ENCODE measurements around the gene UBQLN3. TPM values are rescaled to one million over a fixed set of nuclear protein-coding genes. Genes with fewer than 3 reads are reported as not detected.

The UBQLN3 gene
- polyA plus RNA-seq, 1 donor from 2014 or later, result not detected

- H3K4me3 ChIP-seq (ENCODE audit: low read length), result no peak overlapping the region
Observed at GRCh38 chr11:5536482-5536881, 26.7 kb upstream of the UBQLN3 start.

DNA sequence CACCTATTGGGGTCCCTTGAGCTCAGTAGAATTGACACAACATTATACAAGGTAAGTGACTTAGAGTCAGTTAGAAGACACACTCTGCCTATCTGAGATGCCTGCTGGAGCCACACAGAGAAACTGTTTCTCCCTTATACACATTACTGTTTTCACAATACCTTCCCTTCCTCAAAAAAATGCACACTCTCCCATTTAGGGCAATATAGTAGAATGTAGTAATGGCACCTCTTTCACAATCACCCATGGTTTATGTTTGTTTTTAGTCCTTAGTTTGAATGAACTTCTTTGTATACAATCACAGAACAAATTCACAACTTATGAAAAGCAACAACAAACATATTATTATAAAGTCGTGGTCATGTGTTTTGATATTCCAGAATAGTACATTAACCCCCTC is 24.3 kb upstream of the UBQLN3 start:
- H3K79me2 ChIP-seq (replicated peaks; ENCODE audit: insufficient read depth, low read length), result no peaks in the 10 kb centered on the region
- H3K27ac ChIP-seq (ENCODE audit: low read length), result no peak overlapping the region

More at GRCh38 chr11:5536482-5536881, 26.7 kb upstream of the UBQLN3 start:
- Histone ChIP-seq H3K27me3 (ENCODE audit: insufficient read depth, low read depth, low read length) (no peaks in the 10 kb centered on the region), H2AFZ (ENCODE audit: low read depth, low read length) (no peak overlapping the region), H3K9me2 (ENCODE audit: insufficient read depth, low read length) (no peaks in the 10 kb centered on the region), H3K27ac (ENCODE audit: low read length) (no peak overlapping the region), H3K4me2 (ENCODE audit: low read length) (no peak overlapping the region), H3K36me3 (ENCODE audit: insufficient read depth, low read length) (no peaks in the 10 kb centered on the region), H3F3A (ENCODE audit: insufficient read depth, low read length, poor library complexity, severe bottlenecking) (no peaks in the 10 kb centered on the region), H3K9ac (ENCODE audit: low read length) (no peak overlapping the region), H3K79me2 (replicated peaks; ENCODE audit: insufficient read depth, low read length) (no peaks in the 10 kb centered on the region), H3K9me3 (ENCODE audit: low read length) (no peaks in the 10 kb centered on the region), H4K20me1 (ENCODE audit: insufficient read depth) (no peaks in the 10 kb centered on the region)
- no peak for TF ChIP-seq MXI1 (conservative IDR thresholded peaks at IDR 0.05; ENCODE audit: poor library complexity, severe bottlenecking)
- TF ChIP-seq, protein P1, sequence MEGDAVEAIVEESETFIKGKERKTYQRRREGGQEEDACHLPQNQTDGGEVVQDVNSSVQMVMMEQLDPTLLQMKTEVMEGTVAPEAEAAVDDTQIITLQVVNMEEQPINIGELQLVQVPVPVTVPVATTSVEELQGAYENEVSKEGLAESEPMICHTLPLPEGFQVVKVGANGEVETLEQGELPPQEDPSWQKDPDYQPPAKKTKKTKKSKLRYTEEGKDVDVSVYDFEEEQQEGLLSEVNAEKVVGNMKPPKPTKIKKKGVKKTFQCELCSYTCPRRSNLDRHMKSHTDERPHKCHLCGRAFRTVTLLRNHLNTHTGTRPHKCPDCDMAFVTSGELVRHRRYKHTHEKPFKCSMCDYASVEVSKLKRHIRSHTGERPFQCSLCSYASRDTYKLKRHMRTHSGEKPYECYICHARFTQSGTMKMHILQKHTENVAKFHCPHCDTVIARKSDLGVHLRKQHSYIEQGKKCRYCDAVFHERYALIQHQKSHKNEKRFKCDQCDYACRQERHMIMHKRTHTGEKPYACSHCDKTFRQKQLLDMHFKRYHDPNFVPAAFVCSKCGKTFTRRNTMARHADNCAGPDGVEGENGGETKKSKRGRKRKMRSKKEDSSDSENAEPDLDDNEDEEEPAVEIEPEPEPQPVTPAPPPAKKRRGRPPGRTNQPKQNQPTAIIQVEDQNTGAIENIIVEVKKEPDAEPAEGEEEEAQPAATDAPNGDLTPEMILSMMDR (IDR thresholded peaks at IDR 0.05; ENCODE audit: poor library complexity, severe bottlenecking), result no peak
- TF ChIP-seq RAD21 (conservative IDR thresholded peaks at IDR 0.05), result no peak
- TF ChIP-seq TAF1 (IDR thresholded peaks at IDR 0.05; ENCODE audit: low read depth), result no peak
- TF ChIP-seq EZH2 (IDR thresholded peaks at IDR 0.05; ENCODE audit: borderline replicate concordance, insufficient read depth, low read length, poor library complexity, severe bottlenecking), result no peak
- no peak for TF ChIP-seq EP300 (conservative IDR thresholded peaks at IDR 0.05; ENCODE audit: poor library complexity, severe bottlenecking)
- no peak for TF ChIP-seq POLR2AphosphoS5 (IDR thresholded peaks at IDR 0.05)
- TF ChIP-seq SMC3 (conservative IDR thresholded peaks at IDR 0.05; ENCODE audit: poor library complexity), result no peak
- no peak for TF ChIP-seq REST (IDR thresholded peaks at IDR 0.05; ENCODE audit: borderline replicate concordance)

More for the DNA sequence above, 24.3 kb upstream of the UBQLN3 start:
- H2AFZ ChIP-seq (ENCODE audit: low read depth, low read length), result no peak overlapping the region
- no peaks in the 10 kb centered on the region for H3K9me2 ChIP-seq (ENCODE audit: insufficient read depth, low read length)
- H3K27me3 ChIP-seq (ENCODE audit: insufficient read depth, low read depth, low read length), result no peaks in the 10 kb centered on the region
- no peaks in the 10 kb centered on the region for H4K20me1 ChIP-seq (ENCODE audit: insufficient read depth)
- no peak overlapping the region for H3K4me2 ChIP-seq (ENCODE audit: low read length)
- H3K4me3 ChIP-seq (ENCODE audit: low read length), result no peak overlapping the region
- no peaks in the 10 kb centered on the region for H3K36me3 ChIP-seq (ENCODE audit: insufficient read depth, low read length)
- no peaks in the 10 kb centered on the region for H3K9me3 ChIP-seq (ENCODE audit: low read length)
- TF ChIP-seq MXI1 (conservative IDR thresholded peaks at IDR 0.05; ENCODE audit: poor library complexity, severe bottlenecking), result no peak
- no peak for TF ChIP-seq TAF1 (IDR thresholded peaks at IDR 0.05; ENCODE audit: low read depth)
- TF ChIP-seq RAD21 (conservative IDR thresholded peaks at IDR 0.05), result no peak
- no peak for TF ChIP-seq REST (IDR thresholded peaks at IDR 0.05; ENCODE audit: borderline replicate concordance)
- TF ChIP-seq EZH2 (IDR thresholded peaks at IDR 0.05; ENCODE audit: borderline replicate concordance, insufficient read depth, low read length, poor library complexity, severe bottlenecking), result no peak
- no peak for TF ChIP-seq POLR2AphosphoS5 (IDR thresholded peaks at IDR 0.05)
- H3F3A ChIP-seq (ENCODE audit: insufficient read depth, low read length, poor library complexity, severe bottlenecking), result no peaks in the 10 kb centered on the region
- no peak overlapping the region for H3K9ac ChIP-seq (ENCODE audit: low read length)
